A549 (cell line): ENCODE data around the gene CFAP65. TPM values are rescaled to one million over a fixed set of nuclear protein-coding genes. Genes with fewer than 3 reads are reported as not detected.

ENCODE experiments used
- ATAC-seq, 2 experiments: fragments of 200-7000 bp in 1 of 2; fragments of >200 bp in 1 of 2; cut with Nextera tagmentation in 1 of 2; cut with Tn5 transposase in 1 of 2; 3 replicates each; pipeline versions ENCODE4 v1.8.0 to v1.9.1; 2018 to 2020; ENCODE audit warnings: mild to moderate bottlenecking in 1 of 2, moderate library complexity in 1 of 2
- CTCF ChIA-PET: fragments of 300-600 bp; sonication (Branson Sonifier 250); formaldehyde crosslinking; extraction: SDS; loops from one replicate; lab custom pipeline; 2021; ENCODE audit warnings: antibody characterized with exemption, inconsistent platforms; lab: Yijun Ruan, JAX
- POLR2A ChIA-PET: fragments of 350-600 bp; formaldehyde crosslinking; extraction: SDS; loops from one replicate; lab custom pipeline; 2021; ENCODE audit warnings: antibody characterized with exemption, inconsistent platforms; lab: Yijun Ruan, JAX
- DNase-seq, 2 experiments: peaks; one replicate each; pipeline versions ENCODE4 v3.0.0 to v3.0.0-alpha.2; 2011 to 2016; ENCODE audit warnings: low read depth in 1 of 2, low spot score in 1 of 2
- FAIRE-seq: peaks from 2 replicates; lab custom pipeline; 2011; peaks lifted over from hg19 to GRCh38; lab: Jason Lieb, UNC
- H3K27ac ChIP-seq, 2 experiments: fragments of >200 bp; sonication (Bioruptor Twin); formaldehyde crosslinking; 3 replicates each; pipeline ENCODE4 v1.5.1; 2016 to 2017
- H3K4me1 ChIP-seq: fragments of >200 bp; sonication (Bioruptor Twin); formaldehyde crosslinking; 3 replicates; pipeline ENCODE4 v1.6.1; 2016
- H3K4me2 ChIP-seq: fragments of >200 bp; sonication (Bioruptor Twin); formaldehyde crosslinking; 3 replicates; pipeline ENCODE4 v1.6.1; 2016
- H3K4me3 ChIP-seq: fragments of >200 bp; sonication (Bioruptor Twin); formaldehyde crosslinking; 3 replicates; pipeline ENCODE4 v1.5.1; 2016
- H3K9me3 ChIP-seq: fragments of >200 bp; sonication (Bioruptor Twin); formaldehyde crosslinking; 3 replicates; pipeline ENCODE4 v1.6.1; 2016
- CBX8 ChIP-seq: fragments of 200-600 bp; sonication (generic); IDR thresholded peaks from 2 replicates; pipeline ENCODE4 v1.6.1; 2016
- CHD4 ChIP-seq: fragments of 200-600 bp; sonication (generic); IDR thresholded peaks from 2 replicates; pipeline ENCODE4 v1.6.1; 2016; ENCODE audit warnings: antibody characterized with exemption, mild to moderate bottlenecking, borderline replicate concordance
- E2F6 ChIP-seq: IDR thresholded peaks from 2 replicates; pipeline ENCODE4 v1.6.1; 2012; ENCODE audit warnings: low read depth, borderline replicate concordance
- EHF ChIP-seq: fragments of 250-450 bp; sonication (Bioruptor Pico); IDR thresholded peaks from 2 replicates; pipeline ENCODE4 v1.5.0; 2020; ENCODE audit warnings: mild to moderate bottlenecking
- EHMT2 ChIP-seq: fragments of 200-600 bp; sonication (generic); IDR thresholded peaks from 2 replicates; pipeline ENCODE4 v1.6.1; 2016; ENCODE audit warnings: antibody characterized with exemption, low read depth, mild to moderate bottlenecking, moderate library complexity
- FOSB ChIP-seq: fragments of 250-450 bp; sonication (Bioruptor Pico); IDR thresholded peaks from 2 replicates; pipeline ENCODE4 v1.5.0; 2020; ENCODE audit warnings: mild to moderate bottlenecking, moderate library complexity
- GATA3 ChIP-seq: IDR thresholded peaks from 2 replicates; pipeline ENCODE4 v1.6.1; 2012; ENCODE audit warnings: borderline replicate concordance
- HEYL ChIP-seq: fragments of 250-450 bp; sonication (Bioruptor Pico); IDR thresholded peaks from 2 replicates; pipeline ENCODE4 v1.8.0; 2021; ENCODE audit warnings: mild to moderate bottlenecking, moderate library complexity
- HMGXB4 ChIP-seq: fragments of 250-450 bp; sonication (Bioruptor Pico); IDR thresholded peaks from 2 replicates; pipeline ENCODE4 v1.5.0; 2021; ENCODE audit warnings: mild to moderate bottlenecking, moderate library complexity, borderline replicate concordance
- HOXB5 ChIP-seq: fragments of 250-450 bp; sonication (Bioruptor Pico); IDR thresholded peaks from 2 replicates; pipeline ENCODE4 v1.5.0; 2020; ENCODE audit warnings: mild to moderate bottlenecking, moderate library complexity
- JUNB ChIP-seq: fragments of >200 bp; sonication (Bioruptor Twin); formaldehyde crosslinking; IDR thresholded peaks from 2 replicates; pipeline ENCODE4 v1.6.1; 2016
- KDM1A ChIP-seq: fragments of 200-600 bp; sonication (generic); IDR thresholded peaks from 2 replicates; pipeline ENCODE4 v1.6.1; 2016; ENCODE audit warnings: low read depth, mild to moderate bottlenecking
- KDM5A ChIP-seq: fragments of 200-600 bp; sonication (generic); IDR thresholded peaks from 2 replicates; pipeline ENCODE4 v1.6.1; 2016; ENCODE audit warnings: antibody characterized with exemption, mild to moderate bottlenecking
- MYC ChIP-seq: IDR thresholded peaks from 2 replicates; pipeline ENCODE4 v1.6.1; 2012; ENCODE audit warnings: mild to moderate bottlenecking, inconsistent platforms, low read length, improper control_type of control experiment, borderline replicate concordance
- NFE2L2 ChIP-seq: fragments of 150-350 bp; conservative IDR thresholded peaks from 2 replicates; pipeline ENCODE4 v1.6.1; 2014; ENCODE audit warnings: low read length
- NPAS2 ChIP-seq: fragments of 250-450 bp; sonication (Bioruptor Pico); IDR thresholded peaks from 2 replicates; pipeline ENCODE4 v1.8.0; 2022; ENCODE audit warnings: mild to moderate bottlenecking, moderate library complexity, borderline replicate concordance
- NR3C1 ChIP-seq: fragments of >200 bp; sonication (Bioruptor Twin); formaldehyde crosslinking; IDR thresholded peaks from 3 replicates; pipeline ENCODE4 v1.6.1; 2017
- POLR2AphosphoS2 ChIP-seq: conservative IDR thresholded peaks from 2 replicates; pipeline ENCODE4 v1.6.1; 2012; ENCODE audit warnings: low read length, improper control_type of control experiment, inconsistent platforms
- RARB ChIP-seq: fragments of 250-450 bp; sonication (Bioruptor Pico); IDR thresholded peaks from 2 replicates; pipeline ENCODE4 v1.8.0; 2021; ENCODE audit warnings: mild to moderate bottlenecking, moderate library complexity
- RCOR1 ChIP-seq: fragments of 150-350 bp; IDR thresholded peaks from 2 replicates; pipeline ENCODE4 v1.6.1; 2014; ENCODE audit warnings: antibody characterized with exemption, low read length, low read depth
- SMC3 ChIP-seq: fragments of >200 bp; sonication (Bioruptor Twin); formaldehyde crosslinking; IDR thresholded peaks from 3 replicates; pipeline ENCODE4 v1.6.1; 2018; ENCODE audit warnings: inconsistent platforms
- TFCP2L1 ChIP-seq: fragments of 250-450 bp; sonication (Bioruptor Pico); IDR thresholded peaks from 2 replicates; pipeline ENCODE4 v1.5.0; 2021; ENCODE audit warnings: mild to moderate bottlenecking
- WGBS: methylation state at CpG from one replicate; pipeline ENCODE4 v1.1.6; 2017; ENCODE audit errors: missing lambda C conversion rate; 5-methylcytosine and 5-hydroxymethylcytosine counted together
- polyA plus RNA-seq, 4 experiments: library from polyadenylated mRNA; depleted of rRNA in 3 of 4; stranded (reverse); fragments of >200 nt; fragmentation: RNase III in 1 of 4; extraction: RNeasy Plus Mini Kit Qiagen cat#74134 plus additional on column Dnase treatment in 1 of 4; gene quantifications; 2 replicates in 3 of 4; 3 replicates in 1 of 4; pipeline ENCODE4 v1.2.3, GENCODE V29; 2011 to 2017

CFAP65 gene
- polyA plus RNA-seq, 2 of the 4 experiments (the other 2 are of a cell fraction): 0.12 to 0.14 TPM

- POLR2A ChIA-PET: no interaction called here
- FAIRE-seq: no peak
These were observed 14.4 kb downstream of the CFAP65 start for GRCh38 chr2:219026946-219027345.

GRCh38 chr2:219025637-219026585 is 15.4 kb downstream of the CFAP65 start:
- POLR2A ChIA-PET: no interaction called here
- DNase-seq (no peak), FAIRE-seq (no peak), ATAC-seq (no peak)
- no peak overlapping the region for H3K27ac ChIP-seq
- H3K4me3 ChIP-seq: no peak overlapping the region
- 56% methylated on average over 15 of the region's 18 CpGs for WGBS
- H3K9me3 ChIP-seq: no peaks in the 10 kb centered on the region
- TF ChIP-seq HMGXB4 (CRISPR knock-in tag) (no peak), RCOR1 (no peak), MYC (no peak), KDM1A (no peak), SMC3 (no peak), HEYL (CRISPR knock-in tag) (no peak), EHF (no peak), CBX8 (no peak), GATA3 (no peak), HOXB5 (CRISPR knock-in tag) (no peak), POLR2AphosphoS2 (no peak)
- CTCF ChIA-PET: interaction anchor here (1.3 to 12.4 kb wide), 8 partner anchors 15 to 131 kb away, joined by 7 to 173 read pairs (median 64); partner anchors contain the start of genes CFAP65, IHH and NHEJ1
- H3K4me1 ChIP-seq: no peaks in the 10 kb centered on the region
- no peak overlapping the region for H3K4me2 ChIP-seq

More at GRCh38 chr2:219026946-219027345, 14.4 kb downstream of the CFAP65 start:
- DNase-seq (no peak), ATAC-seq (no peak)
- no peak overlapping the region for H3K27ac ChIP-seq
- H3K4me1 ChIP-seq: no peaks in the 10 kb centered on the region
- CTCF ChIA-PET: interaction anchor here (0.6 to 12.4 kb wide), 11 partner anchors 16 to 130 kb away, joined by 3 to 173 read pairs (median 44); partner anchors contain the start of genes CFAP65, CRYBA2, IHH and NHEJ1
- no peak overlapping the region for H3K4me3 ChIP-seq
- H3K4me2 ChIP-seq: no peak overlapping the region
- 34% methylated on average over 7 of the region's 7 CpGs for WGBS
- H3K9me3 ChIP-seq: no peaks in the 10 kb centered on the region
- TF ChIP-seq FOSB (CRISPR knock-in tag) (no peak), TFCP2L1 (no peak), POLR2AphosphoS2 (no peak), HMGXB4 (CRISPR knock-in tag) (no peak), E2F6 (no peak), EHMT2 (no peak), NR3C1 (no peak), KDM5A (no peak), CHD4 (no peak), KDM1A (no peak), MYC (no peak), JUNB (no peak), NPAS2 (CRISPR knock-in tag) (no peak), NFE2L2 (no peak), RARB (CRISPR knock-in tag) (no peak)
